Fibroblast of skin of right quadriceps (primary cell): ENCODE results near the gene MED27.
"Not testable (repeated sequence)": the region's sequence is repeated elsewhere in the genome, so short reads cannot be mapped to it uniquely, and the experiment has no call there.

Source experiments
- DNase-seq: peaks from one replicate; pipeline ENCODE4 v3.0.0-alpha.2; 2013

MED27 gene

DNA sequence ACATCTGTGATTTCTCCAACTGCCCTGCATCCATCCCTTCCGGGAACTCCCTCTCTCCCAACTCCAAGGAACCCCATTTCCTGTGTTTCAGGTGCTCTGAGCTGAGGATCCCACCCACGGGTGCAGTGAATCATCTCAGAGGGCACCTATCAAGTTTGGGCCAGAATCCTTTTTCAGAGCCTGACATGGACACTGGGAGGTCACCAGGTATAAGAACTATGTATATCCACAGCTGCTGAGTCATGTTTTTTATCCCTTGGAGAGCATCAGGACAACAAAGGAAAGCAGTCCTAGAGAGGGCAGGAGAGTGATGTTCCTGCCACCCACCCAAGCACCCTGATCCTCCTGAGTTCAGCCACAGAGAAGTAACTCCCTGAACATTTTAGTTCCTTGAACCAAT, 3.8 kb downstream of the MED27 start:
- no peak for DNase-seq

GRCh38 chr9:132074736-132075135, 4.9 kb downstream of the MED27 start:
- peak; percentile 38 for DNase-seq

DNA sequence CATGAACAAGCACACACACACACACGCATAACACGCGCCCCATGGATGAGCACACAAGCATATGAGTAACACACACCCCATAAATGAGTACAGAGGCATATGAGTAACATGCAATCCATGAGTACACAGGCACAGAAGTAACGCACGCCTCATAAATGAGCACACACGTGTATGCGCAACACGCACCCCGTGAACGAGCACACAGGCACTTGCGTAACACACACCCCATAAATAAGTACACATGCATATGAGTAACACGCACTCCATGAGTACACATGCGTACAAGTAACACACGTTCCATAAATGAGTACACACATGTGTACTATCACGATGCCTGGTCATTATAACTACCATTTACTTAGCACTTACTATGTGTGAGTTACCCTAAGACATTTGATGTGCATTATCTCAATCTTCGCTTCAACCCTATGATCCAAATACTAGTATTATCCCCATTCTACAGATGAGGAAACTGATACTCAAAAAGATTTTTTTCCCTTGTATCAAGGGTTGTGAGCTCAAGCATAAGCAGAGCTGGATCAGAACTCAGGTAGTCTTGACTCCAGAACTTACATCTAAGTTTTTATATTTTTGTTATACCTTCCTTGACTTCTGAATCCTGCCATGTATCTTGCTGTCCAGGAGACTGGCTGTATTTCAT, 7.7 kb downstream of the MED27 start:
- DNase-seq: no peak

DNA sequence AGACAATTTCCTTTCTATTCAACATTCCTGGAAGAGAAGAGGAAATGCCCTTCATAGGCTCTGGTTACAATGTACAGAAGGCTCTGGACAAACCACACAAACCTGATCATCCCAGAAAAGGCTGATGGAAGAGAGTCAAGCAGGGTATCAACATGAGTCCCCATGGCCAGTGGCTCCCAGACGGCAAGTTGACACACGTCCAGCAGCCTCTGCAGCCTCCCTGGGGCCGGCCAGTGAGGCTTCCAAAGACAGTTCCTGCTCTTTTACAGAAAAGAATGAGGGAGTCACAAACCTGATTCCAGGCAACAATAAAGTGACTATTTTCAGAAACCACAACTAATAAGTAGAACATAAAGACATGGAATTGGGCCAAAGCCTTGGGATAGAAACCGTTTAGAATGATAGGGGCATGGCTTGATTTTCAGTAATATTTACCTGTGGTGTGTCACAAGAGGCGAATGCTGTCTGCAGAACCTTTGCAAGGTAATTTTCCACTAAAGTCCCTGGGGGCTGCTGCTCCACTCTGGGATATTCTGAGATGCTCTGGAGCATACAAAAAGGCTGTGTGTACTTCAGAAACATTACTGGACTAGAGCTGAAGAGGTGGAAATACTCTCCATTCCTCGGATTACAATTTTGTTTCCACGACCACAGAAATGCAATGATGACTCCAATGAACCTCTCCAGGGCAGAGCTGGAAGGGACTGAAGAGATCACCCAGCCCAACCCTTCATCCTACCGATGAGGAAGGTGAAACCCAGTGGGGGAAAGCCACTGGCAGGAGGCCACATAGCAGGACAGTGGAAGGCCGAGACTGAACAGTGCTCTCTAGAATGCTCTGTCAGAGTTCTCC, 10.4 kb downstream of the MED27 start:
- peak; percentile 81 for DNase-seq

- DNase-seq: no peak
Measured at GRCh38 chr9:132068605-132069004, 11.1 kb downstream of the MED27 start.

DNA sequence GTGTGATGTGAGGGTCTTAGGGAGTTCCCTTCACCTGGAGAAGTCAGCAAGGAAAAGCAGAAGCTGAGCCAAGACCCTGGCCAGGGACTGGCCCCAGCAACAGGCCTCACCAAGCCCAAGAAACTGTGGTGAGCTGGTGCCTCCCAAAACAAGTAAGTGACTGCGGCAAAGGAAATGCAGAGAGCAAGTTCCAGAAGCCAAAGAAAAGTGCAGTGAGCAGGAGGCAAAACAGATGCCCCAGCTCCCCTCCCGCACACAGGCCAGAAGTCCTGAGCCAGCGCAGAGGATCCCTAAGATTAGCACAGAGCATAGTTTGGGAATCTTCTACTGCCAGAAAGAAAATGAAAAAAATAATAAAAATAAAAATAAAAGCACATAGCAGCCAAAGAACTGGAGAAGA, 13.2 kb downstream of the MED27 start:
- no peak for DNase-seq

DNA sequence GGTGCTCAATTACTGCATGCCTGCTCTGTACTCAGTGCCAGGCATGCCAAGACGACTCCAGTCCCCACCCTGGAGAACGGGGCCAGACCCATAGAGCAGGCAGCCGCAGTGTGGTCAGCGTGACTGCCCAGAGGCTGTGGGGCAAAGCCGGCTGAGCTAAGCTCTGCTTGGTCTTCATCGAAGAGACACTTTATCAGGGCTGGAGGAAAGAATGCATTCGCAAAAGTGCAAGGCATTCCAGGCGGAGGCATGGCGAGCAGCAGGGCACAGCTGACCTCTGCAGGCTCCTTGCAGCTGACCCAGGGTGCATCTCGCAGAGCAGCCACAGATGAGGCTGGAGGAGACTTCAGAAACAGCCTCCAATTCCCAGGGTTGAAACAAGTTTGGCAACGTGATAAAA, 13.6 kb downstream of the MED27 start:
- DNase-seq: no peak

GRCh38 chr9:132063281-132063680, 16.4 kb downstream of the MED27 start:
- no peak for DNase-seq

GRCh38 chr9:132062806-132063205, 16.9 kb downstream of the MED27 start:
- no peak for DNase-seq

- no peak for DNase-seq
Measured at GRCh38 chr9:132061526-132061925, 18.1 kb downstream of the MED27 start.

DNA sequence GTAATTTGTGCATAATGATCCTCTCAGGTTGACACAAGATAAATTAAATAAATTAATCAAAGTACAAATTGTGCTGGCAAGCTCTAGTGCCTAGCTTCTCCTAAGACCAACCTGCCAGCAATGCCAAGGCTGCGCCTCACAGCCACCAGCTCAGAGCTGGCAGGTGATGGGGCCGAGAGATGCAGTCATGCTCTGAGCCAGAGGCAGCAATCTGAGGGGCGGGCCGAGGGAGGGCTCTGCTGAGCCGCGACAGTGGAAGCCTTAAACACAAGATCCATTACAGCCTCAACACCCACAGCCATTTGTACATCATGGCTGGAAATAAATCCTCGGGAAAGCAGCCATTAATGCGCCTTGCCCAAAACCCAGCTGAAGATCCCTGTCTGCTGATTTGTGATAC, 20.3 kb downstream of the MED27 start:
- no peak for DNase-seq

DNA sequence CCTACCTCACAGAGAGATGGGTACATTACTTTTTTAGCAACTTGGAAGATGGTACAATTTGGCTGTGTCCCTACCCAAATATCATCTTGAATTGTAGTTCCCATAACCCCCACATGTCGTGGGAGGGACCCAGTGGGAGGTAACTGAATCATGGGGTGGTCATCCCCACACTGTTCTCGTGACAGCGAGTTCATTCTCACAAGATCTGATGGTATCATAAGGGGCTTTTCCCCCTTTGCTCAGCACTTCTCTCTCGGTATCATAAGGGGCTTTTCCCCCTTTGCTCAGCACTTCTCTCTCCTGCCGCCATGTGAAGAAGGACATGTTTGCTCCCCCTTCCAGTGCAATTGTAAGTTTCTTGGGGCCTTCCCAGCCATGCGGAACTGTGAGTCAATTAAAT, 21.4 kb downstream of the MED27 start:
- not testable (repeated sequence) for DNase-seq

- DNase-seq: peak; percentile 76
Measured at GRCh38 chr9:132056717-132057560, 22.7 kb downstream of the MED27 start.

DNA sequence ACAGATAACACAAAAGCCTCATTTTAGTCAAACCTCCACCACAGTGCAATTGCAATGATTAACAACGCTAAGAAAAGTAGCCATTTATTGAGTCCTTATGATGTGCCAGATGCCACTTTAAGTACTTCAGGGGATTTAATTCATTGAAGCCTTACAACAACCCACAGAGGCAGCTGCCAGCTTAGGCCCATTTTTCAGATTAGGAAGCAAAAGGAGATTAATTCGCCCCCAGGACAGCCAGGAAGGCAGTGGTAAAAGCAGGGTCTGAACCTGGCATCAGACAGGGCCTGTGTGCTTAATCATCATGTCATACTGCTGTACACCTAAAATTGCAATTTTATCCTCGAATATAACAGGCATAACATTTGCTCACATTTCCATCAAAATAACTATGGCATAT, 23.9 kb downstream of the MED27 start:
- no peak for DNase-seq

GRCh38 chr9:132054024-132054423, 25.6 kb downstream of the MED27 start:
- no peak for DNase-seq

GRCh38 chr9:132049900-132050299, 29.8 kb downstream of the MED27 start:
- no peak for DNase-seq

DNA sequence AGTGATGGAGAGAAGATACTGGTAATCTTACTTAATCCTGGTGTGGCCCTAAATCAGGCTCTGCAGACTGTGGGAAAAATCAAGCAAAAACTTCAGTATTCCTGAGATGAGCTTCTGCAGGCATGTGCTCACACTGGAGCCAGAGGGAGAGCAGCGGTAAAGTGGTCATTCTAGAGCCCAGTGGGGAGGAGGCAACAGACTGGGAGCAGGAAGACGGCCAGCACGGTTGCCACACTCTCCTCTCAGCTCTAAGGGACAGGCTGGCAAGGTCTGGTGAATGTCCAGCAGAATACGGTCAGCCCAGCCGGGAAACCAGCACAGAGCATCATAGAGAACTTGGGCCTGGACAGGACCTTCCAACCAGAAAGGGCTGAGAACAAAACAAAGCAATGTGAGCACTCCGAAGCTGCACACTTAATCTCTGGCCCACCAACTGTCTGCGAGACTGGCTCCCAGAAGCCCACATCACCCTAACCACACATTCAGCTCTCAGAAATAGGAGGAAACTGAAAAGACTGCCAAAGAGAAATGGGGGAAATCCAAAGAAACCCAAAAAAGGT, 30.3 kb downstream of the MED27 start:
- DNase-seq: peak; percentile 22

GRCh38 chr9:132048201-132048600, 31.5 kb downstream of the MED27 start:
- peak; percentile 64 for DNase-seq

DNA sequence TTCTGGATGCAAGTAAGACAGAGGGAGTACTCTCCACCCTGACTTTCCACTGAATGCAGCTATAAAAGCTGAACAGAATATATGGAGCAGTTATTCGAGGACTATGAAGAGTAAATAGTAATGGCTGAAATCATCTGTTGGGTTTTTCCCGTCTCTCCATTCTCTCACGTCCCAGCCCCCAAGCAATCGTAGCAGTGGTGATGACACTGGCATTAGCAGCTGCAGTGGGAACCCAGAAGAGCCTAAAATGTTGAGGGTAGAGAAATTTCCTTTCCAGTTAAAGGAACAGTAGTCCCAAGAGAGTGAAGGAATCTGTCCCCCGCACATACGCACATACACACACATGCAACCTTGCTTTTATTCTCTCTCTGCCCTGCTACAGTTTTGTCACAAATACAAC, 33.2 kb downstream of the MED27 start:
- peak; percentile 44 for DNase-seq

- no peak for DNase-seq
Measured at GRCh38 chr9:132044176-132044875, 35.3 kb downstream of the MED27 start.

DNA sequence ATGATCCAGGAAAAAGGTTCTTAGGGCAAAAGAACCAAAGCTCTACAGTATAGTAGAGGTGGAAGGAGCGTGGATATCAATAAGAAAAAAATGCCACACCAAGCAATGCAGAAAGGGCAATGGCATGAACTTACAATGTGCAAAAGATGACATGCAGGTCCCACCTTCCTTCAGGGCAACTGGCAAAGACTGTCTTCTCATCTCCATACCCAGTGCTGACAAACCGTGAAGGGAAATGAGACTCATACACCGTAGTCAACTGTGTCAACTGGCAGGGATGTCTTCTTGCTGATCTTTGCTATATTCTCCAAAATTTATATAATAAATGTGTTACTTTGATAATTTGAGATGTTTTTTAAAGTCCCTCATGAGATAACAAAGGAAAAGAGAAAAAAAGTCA, 36.0 kb downstream of the MED27 start:
- no peak for DNase-seq

DNA sequence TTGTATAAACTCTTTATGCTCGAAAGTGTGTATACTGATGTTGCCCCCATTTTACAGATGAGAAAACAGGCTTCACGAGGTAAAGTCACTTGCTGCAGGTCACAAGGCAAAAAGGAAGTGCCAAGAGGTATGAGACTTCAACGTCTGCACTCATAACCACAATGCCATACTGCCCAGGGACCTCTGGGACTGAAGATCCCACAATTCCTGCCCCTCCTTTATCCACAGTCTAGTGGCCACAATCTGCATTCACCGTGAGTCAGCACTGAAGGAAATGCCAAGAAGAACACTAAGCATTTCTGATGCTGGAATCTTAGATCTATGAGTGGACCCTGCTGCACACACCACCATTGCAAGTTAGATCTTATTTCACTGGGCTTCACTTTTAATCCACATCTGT, 37.3 kb downstream of the MED27 start:
- peak; percentile 98 for DNase-seq

GRCh38 chr9:132041798-132042197, 37.9 kb downstream of the MED27 start:
- no peak for DNase-seq
